Neuron (in vitro differentiated cells): Measurements from ENCODE around the gene ADAMTS17.

Source experiments
- H2AFZ ChIP-seq: one replicate; pipeline ENCODE4 v1.6.1; 2013; ENCODE audit warnings: low read depth, mild to moderate bottlenecking, inconsistent platforms, low read length, moderate library complexity
- H3K27me3 ChIP-seq: one replicate; pipeline ENCODE4 v1.6.1; 2013; ENCODE audit warnings: low read length; ENCODE audit not compliant: insufficient read depth
- H3K36me3 ChIP-seq: one replicate; pipeline ENCODE4 v1.6.1; 2013; ENCODE audit warnings: low read length; ENCODE audit not compliant: insufficient read depth
- H3K4me1 ChIP-seq: one replicate; pipeline ENCODE4 v1.6.1; 2013; ENCODE audit warnings: low read length; ENCODE audit not compliant: insufficient read depth
- H3K4me3 ChIP-seq: 2 replicates; pipeline ENCODE4 v1.5.1; 2013; ENCODE audit warnings: mild to moderate bottlenecking, low read length, moderate library complexity
- H3K9me3 ChIP-seq: one replicate; pipeline ENCODE4 v1.6.1; 2013; ENCODE audit warnings: low read length

The ADAMTS17 gene

DNA sequence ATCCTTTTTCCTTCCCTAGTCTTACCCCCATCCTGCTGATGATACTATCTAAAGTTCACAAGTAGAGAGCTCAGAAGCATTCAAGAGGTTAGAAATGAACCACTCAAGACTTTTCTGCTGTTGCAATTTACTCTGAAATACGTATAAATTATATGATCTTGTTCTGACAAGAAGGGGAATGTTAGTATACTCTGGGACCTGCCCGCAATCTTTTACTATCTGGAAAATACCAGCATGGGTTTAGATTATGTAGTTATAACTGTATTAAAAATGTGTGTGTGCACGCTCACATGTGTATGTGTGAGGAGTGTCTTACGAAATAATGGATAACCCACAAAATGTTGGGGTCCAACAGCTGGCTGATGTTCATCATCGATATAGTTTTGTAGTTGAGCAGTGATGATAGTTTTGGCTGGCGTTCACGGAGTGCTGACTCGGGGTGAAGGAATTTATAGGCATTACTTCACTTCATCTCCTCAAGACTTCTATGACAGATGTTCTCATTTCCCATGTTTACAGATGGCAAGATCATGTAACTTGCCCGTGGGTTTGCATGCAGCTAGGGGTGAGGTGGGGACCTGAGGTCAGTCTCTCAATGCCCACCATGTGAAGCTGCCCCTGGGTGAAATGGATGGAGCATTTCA, 311.1 kb downstream of the ADAMTS17 start:
- Histone ChIP-seq H3K4me3 (no peak overlapping the region), H3K9me3 (no peaks in the 10 kb centered on the region), H2AFZ (no peak overlapping the region), H3K27me3 (peaks cover 7% of the 10 kb centered on the region), H3K4me1 (no peaks in the 10 kb centered on the region), H3K36me3 (no peaks in the 10 kb centered on the region)

DNA sequence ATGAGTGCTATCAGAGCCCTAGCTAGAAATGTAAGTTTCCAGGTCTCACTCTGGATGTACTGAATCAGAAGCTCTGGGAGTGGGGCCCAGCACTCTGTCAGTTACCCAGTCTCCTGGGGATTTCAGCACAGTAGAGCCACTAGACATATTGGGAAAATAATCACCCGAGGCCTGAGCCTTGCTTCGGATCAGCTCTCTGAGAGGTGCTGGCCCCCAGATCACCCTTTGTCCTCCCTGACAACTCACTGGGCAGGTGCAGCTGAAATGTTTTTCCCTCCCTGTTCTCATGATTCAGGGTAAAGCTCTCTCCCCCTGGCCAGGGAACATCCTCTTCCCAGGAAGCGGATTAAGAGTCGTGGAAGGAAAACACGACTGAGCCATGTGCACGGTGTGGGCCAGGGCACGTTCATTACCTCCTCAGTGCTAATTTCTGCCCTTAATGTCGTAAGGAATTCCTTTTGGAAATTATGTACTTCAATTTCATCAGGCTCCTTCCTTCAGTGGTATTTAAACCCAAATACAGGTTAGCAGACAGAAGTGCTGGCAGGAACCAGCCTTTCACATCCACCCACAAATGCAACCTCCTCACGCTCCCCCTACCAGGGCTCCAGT, 311.8 kb downstream of the ADAMTS17 start:
- H3K4me1 ChIP-seq: no peaks in the 10 kb centered on the region
- H3K27me3 ChIP-seq: peaks cover 7% of the 10 kb centered on the region
- no peak overlapping the region for H3K4me3 ChIP-seq
- no peak overlapping the region for H2AFZ ChIP-seq
- no peaks in the 10 kb centered on the region for H3K36me3 ChIP-seq
- no peaks in the 10 kb centered on the region for H3K9me3 ChIP-seq

DNA sequence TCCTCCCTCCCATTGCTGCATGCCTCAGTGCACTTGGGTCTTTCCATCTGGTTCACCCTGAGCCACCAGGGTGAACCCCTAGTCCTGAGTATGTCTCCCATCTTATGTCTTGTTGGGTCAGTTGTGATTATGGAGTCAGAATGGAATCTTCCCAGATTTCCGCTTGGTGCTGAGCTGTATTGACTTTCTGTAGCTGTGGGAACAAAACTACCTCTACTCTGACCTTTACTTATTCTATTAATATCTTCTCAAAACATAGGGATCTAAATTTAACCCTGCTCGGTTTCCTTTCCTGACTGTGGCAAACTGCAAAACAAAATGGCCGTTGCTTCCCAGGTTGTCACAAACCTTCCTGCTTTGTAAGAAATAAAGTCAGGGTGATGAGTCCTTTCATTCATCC, 312.7 kb downstream of the ADAMTS17 start:
- Histone ChIP-seq H3K4me3 (no peak overlapping the region), H3K27me3 (peaks cover 2% of the 10 kb centered on the region), H2AFZ (no peak overlapping the region), H3K36me3 (no peaks in the 10 kb centered on the region), H3K9me3 (no peaks in the 10 kb centered on the region), H3K4me1 (no peaks in the 10 kb centered on the region)

DNA sequence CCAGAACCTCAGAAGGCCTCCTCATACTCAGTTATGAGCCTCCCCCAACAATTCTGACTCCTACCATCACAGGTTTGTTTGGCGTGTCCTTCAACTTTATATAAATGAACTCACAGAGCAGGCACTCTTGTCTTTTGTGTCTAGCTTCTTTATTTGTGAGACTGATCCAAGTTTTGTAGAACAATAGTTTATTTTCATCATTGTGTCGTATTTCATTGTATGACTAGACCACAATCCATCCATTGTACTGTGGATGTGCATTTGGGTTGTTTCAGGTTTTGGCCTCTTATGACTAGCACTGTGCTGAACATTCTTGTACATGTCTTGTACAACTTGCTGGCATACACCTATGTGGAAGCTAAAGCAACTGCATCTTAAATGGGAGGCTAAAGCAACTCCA, 315.7 kb downstream of the ADAMTS17 start:
- Histone ChIP-seq H3K9me3 (no peaks in the 10 kb centered on the region), H3K36me3 (no peaks in the 10 kb centered on the region), H3K4me1 (no peaks in the 10 kb centered on the region), H2AFZ (no peak overlapping the region), H3K27me3 (no peaks in the 10 kb centered on the region), H3K4me3 (no peak overlapping the region)

GRCh38 chr15:100022806-100023205, 319.0 kb downstream of the ADAMTS17 start:
- H3K4me3 ChIP-seq: no peak overlapping the region
- no peak overlapping the region for H2AFZ ChIP-seq
- H3K4me1 ChIP-seq: no peaks in the 10 kb centered on the region
- H3K9me3 ChIP-seq: no peaks in the 10 kb centered on the region
- H3K36me3 ChIP-seq: no peaks in the 10 kb centered on the region
- peaks cover 8% of the 10 kb centered on the region for H3K27me3 ChIP-seq

GRCh38 chr15:100022391-100022790, 319.4 kb downstream of the ADAMTS17 start:
- H2AFZ ChIP-seq: no peak overlapping the region
- no peaks in the 10 kb centered on the region for H3K9me3 ChIP-seq
- H3K4me1 ChIP-seq: no peaks in the 10 kb centered on the region
- H3K36me3 ChIP-seq: no peaks in the 10 kb centered on the region
- no peak overlapping the region for H3K4me3 ChIP-seq
- peaks cover 8% of the 10 kb centered on the region for H3K27me3 ChIP-seq

DNA sequence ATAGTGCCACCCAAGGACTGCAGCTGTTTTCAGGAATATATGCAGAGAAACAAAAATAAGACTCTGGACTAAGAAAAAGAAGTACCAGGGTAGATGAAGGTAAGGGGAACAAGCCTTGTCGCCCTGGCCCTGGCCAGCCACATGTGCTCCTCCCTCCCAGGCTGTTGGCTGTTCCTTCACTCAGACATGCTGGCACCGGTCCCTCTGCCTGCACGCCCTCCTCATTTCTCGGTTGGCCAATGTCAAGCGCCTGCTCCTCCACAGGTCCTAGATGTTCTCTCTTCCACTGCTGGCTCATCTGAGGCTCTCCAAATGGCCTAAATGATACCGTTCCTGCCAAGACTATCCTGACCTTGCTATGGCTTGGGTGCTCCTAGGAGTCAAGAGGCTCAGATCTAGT, 320.1 kb downstream of the ADAMTS17 start:
- no peak overlapping the region for H3K4me3 ChIP-seq
- H2AFZ ChIP-seq: no peak overlapping the region
- H3K36me3 ChIP-seq: no peaks in the 10 kb centered on the region
- H3K27me3 ChIP-seq: peaks cover 8% of the 10 kb centered on the region
- no peaks in the 10 kb centered on the region for H3K9me3 ChIP-seq
- no peaks in the 10 kb centered on the region for H3K4me1 ChIP-seq

DNA sequence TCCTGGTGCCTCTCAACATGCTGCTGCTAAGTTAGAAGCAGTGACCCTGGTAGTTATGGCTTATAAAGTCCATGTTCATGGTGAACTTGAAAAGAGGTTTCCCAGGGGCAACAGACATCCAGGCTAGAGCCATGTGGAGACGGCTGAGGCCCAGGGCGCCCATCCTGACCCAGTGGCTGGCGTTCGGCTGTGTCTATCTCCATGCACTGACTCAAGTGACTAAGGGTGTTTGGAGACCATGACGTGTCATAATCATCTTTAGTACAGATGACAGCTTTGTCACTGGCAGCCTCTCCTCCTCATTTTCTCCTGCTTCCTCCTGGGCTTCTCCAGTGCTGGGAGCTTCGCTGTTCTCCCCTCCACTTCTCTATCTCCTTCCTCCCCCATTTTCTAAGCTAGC, 321.2 kb downstream of the ADAMTS17 start:
- Histone ChIP-seq H3K36me3 (no peaks in the 10 kb centered on the region), H2AFZ (no peak overlapping the region), H3K4me1 (no peaks in the 10 kb centered on the region), H3K4me3 (no peak overlapping the region), H3K27me3 (peaks cover 8% of the 10 kb centered on the region), H3K9me3 (no peaks in the 10 kb centered on the region)

- no peak overlapping the region for H3K4me3 ChIP-seq
- H2AFZ ChIP-seq: no peak overlapping the region
- no peaks in the 10 kb centered on the region for H3K4me1 ChIP-seq
- H3K36me3 ChIP-seq: no peaks in the 10 kb centered on the region
- H3K27me3 ChIP-seq: peaks cover 8% of the 10 kb centered on the region
- H3K9me3 ChIP-seq: no peaks in the 10 kb centered on the region
Measured at GRCh38 chr15:100020189-100020588, 321.6 kb downstream of the ADAMTS17 start.

DNA sequence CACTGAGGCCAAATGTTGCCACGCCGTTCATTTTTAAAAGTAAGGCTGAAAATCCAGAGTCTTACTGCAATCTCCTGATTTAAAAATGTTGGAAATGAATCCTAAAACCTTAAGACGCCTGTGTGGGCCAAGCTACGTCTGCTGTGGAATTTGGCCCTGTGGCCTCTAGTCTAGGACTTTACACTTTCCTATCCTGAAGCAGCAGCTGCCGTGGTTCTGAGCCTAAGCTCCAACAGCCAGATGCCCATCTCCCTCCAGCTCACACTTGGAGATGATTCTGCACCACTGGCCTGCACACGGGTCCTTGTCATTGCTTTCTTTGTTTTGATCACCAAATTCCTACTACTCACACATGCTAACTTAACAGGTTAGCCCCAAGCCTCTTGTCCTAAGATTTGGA, 322.2 kb downstream of the ADAMTS17 start:
- Histone ChIP-seq H3K36me3 (no peaks in the 10 kb centered on the region), H2AFZ (no peak overlapping the region), H3K4me3 (no peak overlapping the region), H3K4me1 (no peaks in the 10 kb centered on the region), H3K9me3 (no peaks in the 10 kb centered on the region), H3K27me3 (peaks cover 8% of the 10 kb centered on the region)

GRCh38 chr15:100018191-100018590, 323.6 kb downstream of the ADAMTS17 start:
- no peaks in the 10 kb centered on the region for H3K9me3 ChIP-seq
- H3K27me3 ChIP-seq: peaks cover 8% of the 10 kb centered on the region
- no peak overlapping the region for H2AFZ ChIP-seq
- H3K4me3 ChIP-seq: no peak overlapping the region
- H3K36me3 ChIP-seq: no peaks in the 10 kb centered on the region
- H3K4me1 ChIP-seq: no peaks in the 10 kb centered on the region

DNA sequence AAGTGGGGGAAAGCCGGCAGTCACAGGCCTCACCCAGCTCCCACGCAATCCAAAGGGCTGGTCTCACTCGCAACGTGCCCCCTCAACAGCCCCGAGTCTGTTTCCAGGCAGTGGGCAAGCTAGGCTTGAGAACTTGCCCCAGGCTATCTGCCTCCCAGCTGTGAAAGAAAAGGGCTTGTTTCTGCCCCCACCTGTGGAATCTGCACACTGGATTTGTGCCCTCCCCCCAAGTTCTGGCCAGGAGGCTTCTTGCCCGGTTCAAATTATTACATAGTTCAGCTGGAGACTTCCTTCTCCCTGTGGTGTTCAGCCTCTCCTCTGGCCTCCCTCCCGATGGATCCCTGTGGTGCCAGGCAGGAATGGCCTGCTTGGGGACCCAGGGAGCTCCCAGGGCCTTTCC, 324.6 kb downstream of the ADAMTS17 start:
- Histone ChIP-seq H3K4me1 (no peaks in the 10 kb centered on the region), H3K27me3 (peaks cover 8% of the 10 kb centered on the region), H3K9me3 (no peaks in the 10 kb centered on the region), H2AFZ (no peak overlapping the region), H3K36me3 (no peaks in the 10 kb centered on the region), H3K4me3 (no peak overlapping the region)

DNA sequence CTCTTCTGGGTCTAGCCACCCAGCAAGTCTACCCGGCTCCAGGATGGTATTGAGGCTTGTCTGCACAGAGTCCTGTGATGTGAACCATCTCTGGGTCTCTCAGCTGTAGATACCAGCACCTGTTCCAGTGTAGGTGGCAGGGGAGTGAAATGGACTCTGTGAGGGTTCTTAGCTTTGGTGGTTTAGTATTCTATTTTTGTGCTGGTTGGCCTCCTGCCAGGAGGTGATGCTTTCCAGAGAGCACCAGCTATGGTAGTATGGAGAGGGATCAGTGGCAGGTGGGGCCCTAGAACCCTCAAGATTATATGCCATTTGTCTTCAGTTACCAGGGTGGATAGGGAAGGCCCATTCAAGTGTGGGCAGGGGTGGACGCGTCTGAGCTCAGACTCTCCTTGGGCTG, 325.1 kb downstream of the ADAMTS17 start:
- H3K9me3 ChIP-seq: no peaks in the 10 kb centered on the region
- peaks cover 8% of the 10 kb centered on the region for H3K27me3 ChIP-seq
- no peaks in the 10 kb centered on the region for H3K4me1 ChIP-seq
- no peak overlapping the region for H2AFZ ChIP-seq
- no peaks in the 10 kb centered on the region for H3K36me3 ChIP-seq
- H3K4me3 ChIP-seq: no peak overlapping the region

- H3K9me3 ChIP-seq: no peaks in the 10 kb centered on the region
- no peaks in the 10 kb centered on the region for H3K27me3 ChIP-seq
- no peaks in the 10 kb centered on the region for H3K4me1 ChIP-seq
- H2AFZ ChIP-seq: no peak overlapping the region
- no peak overlapping the region for H3K4me3 ChIP-seq
- H3K36me3 ChIP-seq: no peaks in the 10 kb centered on the region
Measured at GRCh38 chr15:100011235-100011634, 330.5 kb downstream of the ADAMTS17 start.
